GM19035 (cell line): ENCODE results near the gene CDH22.

Experiments
- ATAC-seq: cut with Tn5 transposase; IDR thresholded peaks from one replicate; pipeline ENCODE4 v1.9.1; 2021; ENCODE audit not compliant: unreplicated experiment

Gene CDH22

GRCh38 chr20:46300281-46300680 lies 8.0 kb downstream of the CDH22 start:
- no peak for ATAC-seq

GRCh38 chr20:46299078-46299477 lies 9.2 kb downstream of the CDH22 start:
- no peak for ATAC-seq

GRCh38 chr20:46298374-46298773 lies 9.9 kb downstream of the CDH22 start:
- no peak for ATAC-seq

- ATAC-seq: no peak
These were observed 11.6 kb downstream of the CDH22 start for GRCh38 chr20:46296526-46297250.

GRCh38 chr20:46293084-46293483 lies 15.2 kb downstream of the CDH22 start:
- no peak for ATAC-seq

- no peak for ATAC-seq
These were observed 16.9 kb downstream of the CDH22 start for GRCh38 chr20:46291401-46291800.

- no peak for ATAC-seq
These were observed 18.9 kb downstream of the CDH22 start for GRCh38 chr20:46289432-46289831.

- no peak for ATAC-seq
These were observed 21.3 kb downstream of the CDH22 start for GRCh38 chr20:46286977-46287376.

- no peak for ATAC-seq
These were observed 21.9 kb downstream of the CDH22 start for GRCh38 chr20:46286382-46286781.

GRCh38 chr20:46285740-46286139 lies 22.6 kb downstream of the CDH22 start:
- no peak for ATAC-seq

- ATAC-seq: no peak
These were observed 23.2 kb downstream of the CDH22 start for GRCh38 chr20:46285072-46285471.

- ATAC-seq: no peak
These were observed 24.3 kb downstream of the CDH22 start for GRCh38 chr20:46284040-46284427.

GRCh38 chr20:46283426-46284039 lies 24.8 kb downstream of the CDH22 start:
- ATAC-seq: no peak

- no peak for ATAC-seq
These were observed 25.6 kb downstream of the CDH22 start for GRCh38 chr20:46282669-46283068.

GRCh38 chr20:46279103-46279502 lies 29.2 kb downstream of the CDH22 start:
- no peak for ATAC-seq

- no peak for ATAC-seq
These were observed 30.7 kb downstream of the CDH22 start for GRCh38 chr20:46277602-46278001.

- ATAC-seq: no peak
These were observed 31.8 kb downstream of the CDH22 start for GRCh38 chr20:46276531-46276930.

- ATAC-seq: no peak
These were observed 33.2 kb downstream of the CDH22 start for GRCh38 chr20:46275091-46275490.

GRCh38 chr20:46273717-46274116 lies 34.6 kb downstream of the CDH22 start:
- no peak for ATAC-seq

- no peak for ATAC-seq
These were observed 35.8 kb downstream of the CDH22 start for GRCh38 chr20:46272389-46273047.

GRCh38 chr20:46270977-46271744 lies 37.1 kb downstream of the CDH22 start:
- no peak for ATAC-seq

GRCh38 chr20:46269372-46269771 lies 38.9 kb downstream of the CDH22 start:
- ATAC-seq: no peak
